Testis (tissue), 2 donors: ENCODE data around the gene ERMN.

ENCODE experiments used
- POLR2A ChIP-seq: fragments of 450-650 bp; IDR thresholded peaks from one replicate; pipeline ENCODE4 v1.6.1; 2017; ENCODE audit warnings: antibody characterized with exemption, mild to moderate bottlenecking, moderate library complexity
- TF ChIP-seq, protein P1 (sequence below), 3 experiments: fragments of 450-650 bp in 2 of 3; fragments of 200-600 bp in 1 of 3; sonication (generic) in 1 of 3; IDR thresholded peaks; one replicate each; pipeline ENCODE4 v1.5.1; 2016 to 2019; ENCODE audit warnings: antibody characterized with exemption in 3 of 3, mild to moderate bottlenecking in 2 of 3, moderate library complexity in 1 of 3

DNA sequence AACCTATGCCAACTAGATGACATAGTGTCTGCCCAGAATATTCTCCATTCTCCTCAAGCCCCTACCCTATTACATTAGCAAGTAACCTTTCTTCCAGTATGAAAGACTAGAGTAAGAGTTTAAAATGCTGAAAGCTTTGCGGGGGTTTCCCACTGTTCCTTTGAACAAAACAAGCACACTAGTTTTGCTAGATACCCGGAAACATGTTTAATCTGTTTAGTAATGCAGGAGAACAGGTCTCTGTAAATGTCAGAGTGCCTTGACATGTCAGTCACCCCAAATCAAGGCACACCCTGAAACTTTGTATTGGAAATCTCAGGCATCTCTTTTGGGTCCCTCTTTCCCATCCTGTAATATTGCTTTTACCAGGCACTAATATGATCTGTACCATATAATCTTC, 56.6 kb downstream of the ERMN start:
- no peak for TF ChIP-seq POLR2A
- TF ChIP-seq, protein P1, sequence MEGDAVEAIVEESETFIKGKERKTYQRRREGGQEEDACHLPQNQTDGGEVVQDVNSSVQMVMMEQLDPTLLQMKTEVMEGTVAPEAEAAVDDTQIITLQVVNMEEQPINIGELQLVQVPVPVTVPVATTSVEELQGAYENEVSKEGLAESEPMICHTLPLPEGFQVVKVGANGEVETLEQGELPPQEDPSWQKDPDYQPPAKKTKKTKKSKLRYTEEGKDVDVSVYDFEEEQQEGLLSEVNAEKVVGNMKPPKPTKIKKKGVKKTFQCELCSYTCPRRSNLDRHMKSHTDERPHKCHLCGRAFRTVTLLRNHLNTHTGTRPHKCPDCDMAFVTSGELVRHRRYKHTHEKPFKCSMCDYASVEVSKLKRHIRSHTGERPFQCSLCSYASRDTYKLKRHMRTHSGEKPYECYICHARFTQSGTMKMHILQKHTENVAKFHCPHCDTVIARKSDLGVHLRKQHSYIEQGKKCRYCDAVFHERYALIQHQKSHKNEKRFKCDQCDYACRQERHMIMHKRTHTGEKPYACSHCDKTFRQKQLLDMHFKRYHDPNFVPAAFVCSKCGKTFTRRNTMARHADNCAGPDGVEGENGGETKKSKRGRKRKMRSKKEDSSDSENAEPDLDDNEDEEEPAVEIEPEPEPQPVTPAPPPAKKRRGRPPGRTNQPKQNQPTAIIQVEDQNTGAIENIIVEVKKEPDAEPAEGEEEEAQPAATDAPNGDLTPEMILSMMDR (IDR thresholded peaks at IDR 0.05): no peak
